NT2/D1 (cell line): Measurements from ENCODE around the gene RNU1-3.
"Not testable (repeated sequence)": the region's sequence is repeated elsewhere in the genome, so short reads cannot be mapped to it uniquely, and the experiment has no call there.

ENCODE experiments used
- SUZ12 ChIP-seq: IDR thresholded peaks from 2 replicates; pipeline ENCODE4 v1.6.1; 2011; ENCODE audit not compliant: insufficient read length, insufficient read depth; ENCODE audit errors: extremely low read depth
- ZNF274 ChIP-seq: IDR thresholded peaks from 2 replicates; pipeline ENCODE4 v1.6.1; 2011; ENCODE audit warnings: mild to moderate bottlenecking, low read depth, low read length

DNA sequence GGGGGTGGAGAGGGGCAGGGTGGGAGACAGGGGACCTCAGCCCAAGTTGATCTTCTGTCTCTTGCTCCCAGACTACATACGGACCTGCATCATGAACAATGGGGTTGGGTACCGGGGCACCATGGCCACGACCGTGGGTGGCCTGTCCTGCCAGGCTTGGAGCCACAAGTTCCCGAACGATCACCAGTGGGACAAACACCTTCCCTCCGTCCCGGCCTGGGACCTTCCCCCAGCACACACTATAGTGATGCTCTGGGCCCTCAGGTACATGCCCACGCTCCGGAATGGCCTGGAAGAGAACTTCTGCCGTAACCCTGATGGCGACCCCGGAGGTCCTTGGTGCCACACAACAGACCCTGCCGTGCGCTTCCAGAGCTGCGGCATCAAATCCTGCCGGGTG is 20.0 kb downstream of the RNU1-3 start:
- TF ChIP-seq ZNF274, SUZ12: not testable (repeated sequence)
